Inflammatory macrophage treated with lipopolysaccharide for 1 hour (primary cell): Measurements from ENCODE around the gene NR6A1.
A peak's percentile ranks its signal among the peaks of the same experiment; 100 is the strongest.

ENCODE experiments used
- DNase-seq, 2 donors: peaks; one replicate each; pipeline ENCODE4 v3.0.0-alpha.2; 2020 to 2022

Gene NR6A1

GRCh38 chr9:124482431-124483031 is 288.6 kb downstream of the NR6A1 start:
- no peak for DNase-seq

DNA sequence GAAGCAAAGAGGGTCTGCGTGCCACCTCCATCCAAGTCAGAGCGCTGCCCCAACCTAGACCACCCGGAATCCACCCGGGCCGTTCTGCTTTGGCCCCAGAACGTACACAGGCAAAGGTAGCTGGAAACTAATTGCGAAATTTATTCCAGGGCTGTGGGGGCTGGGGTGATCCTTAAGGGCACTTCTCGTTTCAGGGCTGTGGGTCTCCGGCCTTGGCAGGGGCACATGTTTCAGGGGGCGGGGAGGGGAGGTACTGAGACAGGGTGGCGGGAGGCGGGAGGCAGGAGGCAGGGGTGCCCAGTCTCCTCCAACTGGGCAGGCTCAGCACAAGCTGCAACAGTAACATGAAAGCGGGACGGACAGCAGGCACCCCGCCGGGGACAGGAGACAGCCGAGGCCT is 290.0 kb downstream of the NR6A1 start:
- no peak for DNase-seq

DNA sequence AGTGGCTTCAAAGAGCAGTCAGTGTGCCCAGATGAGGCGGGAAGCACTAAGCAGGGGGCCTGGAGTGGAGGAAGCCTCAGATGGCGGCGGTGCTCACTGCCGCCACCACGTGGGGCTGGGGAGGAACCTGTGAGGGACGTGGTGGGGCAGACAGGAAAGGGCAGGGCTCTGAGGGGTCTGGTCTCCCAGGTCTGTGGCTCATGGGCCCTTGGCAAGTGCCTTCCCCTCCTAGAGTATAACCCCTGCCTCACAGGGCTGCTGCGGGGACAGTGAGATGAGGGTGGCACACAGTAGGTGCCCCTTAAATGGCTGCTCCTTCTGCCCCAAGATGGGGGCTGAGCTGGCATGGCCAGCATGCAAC is 290.5 kb downstream of the NR6A1 start:
- DNase-seq = peak in 1 of 2 donors; percentile 10

DNA sequence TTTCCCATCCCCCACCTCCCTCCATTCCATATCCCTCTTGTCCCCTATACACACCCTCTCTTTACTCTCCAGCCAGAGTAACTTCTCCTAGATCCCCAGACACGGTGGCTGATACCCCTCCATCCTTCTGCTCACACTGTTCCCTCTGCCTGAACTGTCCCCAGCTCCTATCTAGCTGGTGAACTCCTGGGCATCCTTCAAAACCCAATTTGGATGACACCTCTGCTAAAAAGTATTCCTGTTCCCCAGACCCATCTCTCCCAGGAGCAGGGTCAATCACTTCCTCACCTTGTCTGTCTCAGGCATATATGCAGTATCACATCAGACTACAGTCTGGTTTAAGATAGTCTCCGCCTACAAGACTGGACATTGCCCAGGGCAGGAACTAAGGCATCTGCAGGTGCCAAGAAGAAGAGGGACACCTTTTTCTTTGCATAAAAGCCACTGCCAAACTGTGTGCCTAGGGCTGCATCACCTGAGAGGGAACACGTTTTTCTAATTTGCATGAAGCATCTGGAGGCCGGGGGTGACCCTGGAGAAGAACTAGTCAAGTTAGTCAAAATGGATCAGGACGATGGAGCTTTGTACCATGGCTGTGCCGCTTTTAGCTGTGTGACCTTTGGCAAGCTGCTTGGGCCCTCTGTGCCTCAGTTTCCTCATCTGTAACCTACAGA is 291.0 kb downstream of the NR6A1 start:
- DNase-seq = no peak

- DNase-seq = no peak
These were observed 291.7 kb downstream of the NR6A1 start for GRCh38 chr9:124479371-124479770.

- no peak for DNase-seq
These were observed 292.8 kb downstream of the NR6A1 start for GRCh38 chr9:124478354-124478753.

DNA sequence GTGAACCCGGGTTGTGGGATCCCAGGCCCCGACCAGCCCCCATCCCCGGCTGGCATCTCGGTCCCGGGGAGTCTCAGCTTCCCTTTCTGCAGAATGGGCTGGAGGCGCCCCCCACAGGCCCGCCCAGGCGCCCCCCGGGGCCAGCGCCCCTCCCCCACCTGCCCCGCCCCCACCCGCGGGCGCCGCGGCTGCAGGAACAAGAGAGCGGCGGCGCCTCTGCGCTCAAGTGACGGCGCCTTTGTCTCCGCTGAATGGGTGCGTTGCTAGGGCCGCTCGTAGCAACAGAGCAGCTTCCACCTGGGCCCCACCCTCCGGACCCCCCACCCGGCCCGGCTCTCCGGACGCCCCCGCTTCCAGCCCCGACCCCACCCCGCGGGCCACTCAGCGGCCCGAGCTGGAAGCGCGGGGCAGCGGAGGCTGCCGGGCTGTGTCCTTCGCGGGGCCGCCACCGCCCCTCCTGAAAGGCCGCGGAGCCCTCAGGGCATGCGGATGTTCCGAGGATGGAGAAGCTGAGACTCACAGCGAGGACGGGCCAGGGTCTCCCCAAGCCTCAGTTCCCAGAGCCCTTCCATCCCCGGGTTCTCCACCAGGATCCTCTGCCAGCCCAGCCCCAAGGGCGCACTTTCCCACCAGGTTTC is 293.3 kb downstream of the NR6A1 start:
- no peak for DNase-seq

GRCh38 chr9:124477211-124477647 is 293.9 kb downstream of the NR6A1 start:
- peak in 1 of 2 donors; percentile 10 for DNase-seq

GRCh38 chr9:124475868-124476690 is 295.0 kb downstream of the NR6A1 start:
- DNase-seq = peak in 1 of 2 donors; percentile 37

DNA sequence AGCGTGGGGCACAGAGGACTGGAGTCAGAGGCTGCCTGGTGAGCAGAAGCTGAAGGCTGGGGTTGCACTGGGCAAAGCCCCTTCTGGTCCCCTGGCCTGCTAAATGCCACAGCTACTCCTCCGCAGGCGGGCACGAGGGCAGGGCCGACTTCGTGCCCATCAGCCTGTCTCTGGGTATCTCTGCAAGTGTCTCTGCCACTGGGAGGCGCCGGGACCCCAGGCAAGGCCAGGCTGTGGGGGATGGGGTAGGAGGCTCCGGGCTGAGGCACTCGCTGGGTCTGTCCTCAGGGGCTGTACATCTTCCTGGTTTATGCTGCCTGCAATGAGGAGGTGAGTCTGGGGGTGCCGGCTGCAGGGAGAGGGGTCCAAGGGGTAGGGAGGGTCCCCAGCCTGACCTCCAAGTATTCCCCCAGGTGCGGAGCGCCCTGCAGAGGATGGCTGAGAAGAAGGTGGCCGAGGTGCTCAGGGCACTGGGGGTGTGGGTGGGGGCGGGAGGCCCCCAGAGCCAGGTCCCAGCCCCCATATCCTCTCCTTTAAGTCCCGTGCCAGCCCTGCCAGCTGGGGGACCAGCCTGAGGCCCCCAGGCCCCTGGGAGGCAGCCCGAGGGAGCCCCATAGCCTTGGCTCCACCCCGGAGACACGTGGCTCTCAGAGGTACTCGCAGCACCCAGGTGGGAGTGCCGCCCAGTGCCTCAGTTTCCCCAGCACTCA is 295.8 kb downstream of the NR6A1 start:
- DNase-seq = no peak

GRCh38 chr9:124474151-124474550 is 297.0 kb downstream of the NR6A1 start:
- no peak for DNase-seq

DNA sequence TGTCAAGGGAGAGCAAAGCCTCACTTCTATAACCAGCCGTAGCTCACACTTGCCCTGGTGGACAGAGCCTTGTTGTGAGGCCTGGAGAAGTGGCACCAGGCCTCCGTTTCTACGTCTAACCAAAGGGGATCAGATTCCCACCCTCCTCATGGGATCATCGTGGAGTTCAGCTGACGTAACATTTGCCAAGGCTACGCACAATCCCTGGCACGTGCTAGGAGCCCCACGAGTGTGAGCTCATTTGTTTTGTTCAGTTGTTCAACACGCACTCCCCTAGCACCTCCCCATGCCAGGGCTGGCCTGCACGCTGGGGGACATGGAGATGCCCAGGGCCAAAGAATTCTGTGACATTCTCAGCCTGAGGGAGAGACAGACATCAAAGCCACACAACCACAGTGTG is 297.8 kb downstream of the NR6A1 start:
- no peak for DNase-seq

DNA sequence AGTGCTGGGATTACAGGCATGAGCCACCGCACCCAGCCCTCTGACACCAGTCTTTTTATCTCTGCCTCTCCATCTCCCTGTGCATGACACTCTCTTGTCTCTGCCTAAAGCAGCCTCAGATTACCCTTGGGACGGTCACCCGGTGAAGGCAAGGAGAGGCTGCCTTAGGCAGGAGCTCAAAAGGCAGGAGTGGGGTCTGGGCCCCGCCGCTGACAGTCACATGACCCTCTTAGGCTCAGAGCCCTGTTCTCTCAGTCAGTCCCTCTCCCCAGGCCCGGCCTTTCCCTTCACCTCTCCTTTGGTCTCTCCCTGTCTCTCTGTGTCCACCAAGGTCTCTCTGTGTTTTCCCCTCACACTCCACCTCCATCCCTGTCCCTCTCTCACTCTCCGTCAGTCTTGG is 298.3 kb downstream of the NR6A1 start:
- DNase-seq = no peak

- no peak for DNase-seq
These were observed 299.4 kb downstream of the NR6A1 start for GRCh38 chr9:124471761-124472160.

DNA sequence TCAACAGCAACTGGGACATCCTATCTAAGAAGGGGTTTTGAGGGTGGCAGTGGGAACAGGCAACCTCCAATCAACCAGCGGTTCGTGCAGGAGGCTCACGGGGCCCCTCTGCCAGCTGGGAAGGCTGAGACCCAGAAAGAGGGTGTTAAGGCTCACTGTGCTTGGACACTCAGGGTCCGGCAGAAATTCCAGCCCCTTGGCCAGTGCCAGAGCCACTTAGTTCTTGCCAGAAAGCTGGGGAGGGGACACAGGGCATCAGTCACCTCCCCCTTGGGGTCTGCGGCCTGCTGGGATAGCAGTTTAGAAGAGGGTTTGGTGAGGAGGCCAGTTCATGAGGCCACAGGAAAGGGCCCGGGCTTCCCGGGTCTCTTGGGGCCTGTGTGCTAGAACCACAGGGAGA is 300.4 kb downstream of the NR6A1 start:
- no peak for DNase-seq

DNA sequence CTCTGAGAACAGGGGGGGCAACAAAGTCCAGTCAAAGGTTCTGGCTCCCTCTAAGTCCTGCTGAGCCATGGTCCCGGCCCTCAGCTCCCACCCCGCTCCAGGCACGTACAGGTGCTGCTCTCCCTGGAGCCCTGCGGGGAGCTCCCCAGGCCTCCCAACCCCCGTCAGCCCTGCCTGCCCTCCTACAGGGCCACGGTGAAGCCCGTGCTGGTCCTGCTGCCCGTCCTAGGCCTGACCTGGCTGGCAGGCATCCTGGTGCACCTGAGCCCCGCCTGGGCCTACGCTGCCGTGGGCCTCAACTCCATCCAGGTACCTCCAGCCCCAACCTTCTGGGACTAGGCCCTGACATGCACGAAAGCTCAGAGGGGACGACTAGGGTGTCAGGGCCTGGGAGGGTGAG is 300.8 kb downstream of the NR6A1 start:
- DNase-seq = no peak

DNA sequence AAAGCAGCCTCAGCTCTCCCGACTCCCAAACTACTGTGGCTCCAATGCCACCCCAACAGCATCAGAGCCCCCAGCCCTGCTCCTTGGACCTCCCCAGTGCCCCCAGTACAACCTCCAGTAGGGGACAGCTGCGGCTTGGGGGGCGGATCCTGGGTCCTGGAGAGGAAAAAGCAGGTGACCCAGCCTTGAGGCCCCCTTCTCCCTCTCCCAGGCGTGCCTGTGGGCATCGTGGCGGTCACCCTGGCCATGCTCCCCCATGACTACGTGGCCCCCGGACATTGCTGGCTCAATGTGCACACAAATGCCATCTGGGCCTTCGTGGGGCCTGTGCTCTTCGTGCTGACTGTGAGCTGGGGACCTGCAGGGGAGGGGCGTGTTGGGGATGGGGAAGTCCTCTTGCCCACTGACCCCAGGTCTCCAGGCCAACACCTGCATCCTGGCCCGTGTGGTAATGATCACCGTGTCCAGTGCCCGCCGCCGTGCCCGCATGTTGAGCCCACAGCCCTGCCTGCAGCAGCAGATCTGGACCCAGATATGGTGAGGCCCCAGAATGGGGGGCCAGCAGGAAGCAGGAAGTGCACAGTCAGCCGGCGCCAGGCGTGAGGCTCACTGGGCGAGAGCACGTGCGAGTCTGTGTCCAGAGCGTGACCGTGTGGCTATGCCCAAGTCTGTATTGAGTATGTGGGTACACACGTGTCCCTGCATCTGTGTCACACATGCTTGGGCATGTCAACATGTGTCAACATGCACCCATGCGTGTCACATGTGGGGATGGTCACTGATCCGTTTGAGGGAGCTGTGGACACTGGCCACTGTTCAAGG is 301.9 kb downstream of the NR6A1 start:
- no peak for DNase-seq

DNA sequence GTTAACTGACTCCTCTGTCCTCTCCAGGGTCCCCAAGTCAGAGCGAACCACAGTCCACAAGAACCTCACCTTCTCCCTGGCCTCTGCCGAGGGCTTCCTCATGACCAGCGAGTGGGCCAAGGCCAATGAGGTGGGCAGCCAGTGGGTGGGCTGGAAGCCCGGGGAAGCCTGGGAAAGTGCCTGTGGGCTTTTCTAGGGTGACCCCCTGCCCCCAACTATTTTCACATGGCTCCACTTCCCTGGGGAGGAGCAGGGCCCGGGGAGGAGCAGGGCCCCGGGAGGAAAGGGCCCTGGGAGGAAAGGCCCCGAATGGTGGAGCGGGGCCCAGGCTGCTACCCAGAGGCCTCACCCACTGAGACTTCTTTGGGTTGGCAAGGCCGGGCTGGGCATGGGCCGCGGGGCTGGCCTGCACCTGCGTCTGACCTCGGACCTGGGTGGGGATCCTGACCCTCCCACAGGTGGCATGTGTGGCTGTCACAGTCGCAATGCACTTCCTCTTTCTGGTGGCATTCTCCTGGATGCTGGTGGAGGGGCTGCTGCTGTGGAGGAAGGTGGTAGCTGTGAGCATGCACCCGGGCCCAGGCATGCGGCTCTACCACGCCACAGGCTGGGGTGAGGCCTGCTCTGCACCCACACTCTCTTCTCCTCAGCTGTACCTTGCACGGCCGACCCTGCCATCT is 302.9 kb downstream of the NR6A1 start:
- no peak for DNase-seq

GRCh38 chr9:124467410-124468060 is 303.6 kb downstream of the NR6A1 start:
- DNase-seq = no peak
